CD14-positive monocyte (primary cell): ENCODE data around the gene CPLANE2. TPM values are rescaled to one million over a fixed set of nuclear protein-coding genes. Genes with fewer than 3 reads are reported as not detected.

Experiments used
- DNase-seq, 3 donors: peaks; one replicate each; pipeline ENCODE4 v3.0.0-alpha.2; 2011 to 2022
- H2AFZ ChIP-seq: 2 replicates; pipeline ENCODE4 v1.6.0; 2012; ENCODE audit warnings: mild to moderate bottlenecking, low read depth, low read length, inconsistent platforms; ENCODE audit not compliant: insufficient read depth, poor library complexity, severe bottlenecking
- H3K27ac ChIP-seq, 2 donors: 1 replicate in 1 of 2; 2 replicates in 1 of 2; pipeline ENCODE4 v1.5.1; 2012 to 2013; ENCODE audit warnings: low read length in 2 of 2, control low read depth in 1 of 2, inconsistent platforms in 1 of 2, low read depth in 1 of 2, mild to moderate bottlenecking in 1 of 2
- H3K27me3 ChIP-seq, 2 donors: one replicate each; pipeline versions ENCODE4 v1.6.0 to v1.6.1; 2011 to 2013; ENCODE audit warnings: low read length in 2 of 2; ENCODE audit not compliant: control insufficient read depth in 2 of 2, insufficient read depth in 2 of 2
- H3K36me3 ChIP-seq, 2 donors: replicated peaks in 1 of 2; 1 replicate in 1 of 2; 2 replicates in 1 of 2; pipeline versions ENCODE4 v1.5.1 to v1.6.1; 2012 to 2013; ENCODE audit warnings: low read length in 2 of 2, control low read depth in 1 of 2, inconsistent platforms in 1 of 2, mild to moderate bottlenecking in 1 of 2; ENCODE audit not compliant: insufficient read depth in 2 of 2, control insufficient read depth in 1 of 2
- H3K4me1 ChIP-seq, 2 donors: 1 replicate in 1 of 2; 2 replicates in 1 of 2; pipeline versions ENCODE4 v1.5.1 to v1.6.1; 2012 to 2013; ENCODE audit warnings: low read length in 2 of 2, control low read depth in 1 of 2, inconsistent platforms in 1 of 2, mild to moderate bottlenecking in 1 of 2, moderate library complexity in 1 of 2; ENCODE audit not compliant: insufficient read depth in 2 of 2, control insufficient read depth in 1 of 2
- H3K4me2 ChIP-seq: replicated peaks from 2 replicates; pipeline ENCODE3; 2012; ENCODE audit warnings: low read length, moderate library complexity, mild to moderate bottlenecking; ENCODE audit not compliant: poor library complexity, severe bottlenecking; ENCODE audit errors: extremely low read depth
- H3K4me3 ChIP-seq, 3 experiments: fragments of 200-600 bp in 1 of 3; sonication (generic) in 1 of 3; replicated peaks in 1 of 3; 1 replicate in 2 of 3; 2 replicates in 1 of 3; pipeline ENCODE4 v1.5.1; 2011 to 2013; ENCODE audit warnings: low read length in 3 of 3, mild to moderate bottlenecking in 3 of 3, control low read depth in 2 of 3, low read depth in 2 of 3, inconsistent platforms in 1 of 3, moderate library complexity in 1 of 3
- H3K79me2 ChIP-seq: 2 replicates; pipeline ENCODE4 v1.6.0; 2012; ENCODE audit warnings: mild to moderate bottlenecking, control low read depth, inconsistent platforms, low read length, moderate library complexity; ENCODE audit not compliant: insufficient read depth
- H3K9ac ChIP-seq: 2 replicates; pipeline ENCODE4 v1.6.0; 2017; ENCODE audit warnings: low read length, mild to moderate bottlenecking; ENCODE audit not compliant: insufficient read depth, poor library complexity, severe bottlenecking
- H3K9me3 ChIP-seq, 2 donors: replicated peaks in 1 of 2; 1 replicate in 1 of 2; 2 replicates in 1 of 2; pipeline versions ENCODE4 v1.5.1 to v1.6.1; 2012 to 2013; ENCODE audit warnings: low read length in 2 of 2, control low read depth in 1 of 2; ENCODE audit not compliant: control insufficient read depth in 1 of 2, insufficient read depth in 1 of 2
- H4K20me1 ChIP-seq: 2 replicates; pipeline ENCODE4 v1.6.0; 2012; ENCODE audit warnings: mild to moderate bottlenecking, low read length, control low read depth, moderate library complexity; ENCODE audit not compliant: insufficient read depth
- H3K27ac Mint-ChIP-seq, 7 donors: one replicate each; pipeline ENCODE4 v1.8.0; 2020; ENCODE audit warnings: mild to moderate bottlenecking in 7 of 7, mixed read lengths in 7 of 7, moderate library complexity in 6 of 7, inconsistent platforms in 2 of 7
- H3K27me3 Mint-ChIP-seq, 3 donors: one replicate each; pipeline ENCODE4 v1.8.0; 2021 to 2022; ENCODE audit warnings: low read depth in 3 of 3, mild to moderate bottlenecking in 3 of 3, mixed read lengths in 3 of 3, moderate library complexity in 3 of 3, inconsistent platforms in 1 of 3
- H3K36me3 Mint-ChIP-seq, 2 donors: one replicate each; pipeline ENCODE4 v1.8.0; 2020; ENCODE audit warnings: mixed read lengths in 2 of 2, inconsistent platforms in 1 of 2, mild to moderate bottlenecking in 1 of 2
- H3K4me1 Mint-ChIP-seq: one replicate; pipeline ENCODE4 v1.8.0; 2020; ENCODE audit warnings: mild to moderate bottlenecking, mixed read lengths
- H3K4me3 Mint-ChIP-seq, 2 donors: one replicate each; pipeline ENCODE4 v1.8.0; 2020; ENCODE audit warnings: mild to moderate bottlenecking in 2 of 2, mixed read lengths in 2 of 2, moderate library complexity in 1 of 2
- H3K9me3 Mint-ChIP-seq, 7 donors: one replicate each; pipeline ENCODE4 v1.8.0; 2020 to 2022; ENCODE audit warnings: mixed read lengths in 7 of 7, mild to moderate bottlenecking in 6 of 7, moderate library complexity in 6 of 7, inconsistent platforms in 2 of 7
- WGBS: methylation state at CpG from one replicate; pipeline ENCODE4 v1.1.5; 2013; ENCODE audit warnings: missing lambda C conversion rate; ENCODE audit not compliant: insufficient coverage; 5-methylcytosine and 5-hydroxymethylcytosine counted together
- intact Hi-C, 2 donors: fragments of 100-400 bp; cut with micrococcal nuclease; formaldehyde crosslinking; loops; one replicate each; pipeline versions ENCODE4 v1.15.0 to v1.15.1; 2023
- polyA plus RNA-seq, 3 donors: library from polyadenylated mRNA; depleted of rRNA in 1 of 3; unstranded in 2 of 3; stranded (reverse) in 1 of 3; fragments of 300-500 nt in 2 of 3; fragments of >200 nt in 1 of 3; fragmentation: Illumina TruSeq in 2 of 3; gene quantifications; 1 replicate in 2 of 3; 2 replicates in 1 of 3; pipeline ENCODE4 v1.2.3, GENCODE V29; 2012 to 2021
- TF ChIP-seq, protein P1 (sequence below): fragments of 200-600 bp; IDR thresholded peaks from one replicate; pipeline ENCODE4 v1.8.0; 2022; ENCODE audit warnings: antibody characterized with exemption, mild to moderate bottlenecking

Gene CPLANE2
- polyA plus RNA-seq, 3 donors = 0.54 to 1.7 (median 1.4) TPM

DNA sequence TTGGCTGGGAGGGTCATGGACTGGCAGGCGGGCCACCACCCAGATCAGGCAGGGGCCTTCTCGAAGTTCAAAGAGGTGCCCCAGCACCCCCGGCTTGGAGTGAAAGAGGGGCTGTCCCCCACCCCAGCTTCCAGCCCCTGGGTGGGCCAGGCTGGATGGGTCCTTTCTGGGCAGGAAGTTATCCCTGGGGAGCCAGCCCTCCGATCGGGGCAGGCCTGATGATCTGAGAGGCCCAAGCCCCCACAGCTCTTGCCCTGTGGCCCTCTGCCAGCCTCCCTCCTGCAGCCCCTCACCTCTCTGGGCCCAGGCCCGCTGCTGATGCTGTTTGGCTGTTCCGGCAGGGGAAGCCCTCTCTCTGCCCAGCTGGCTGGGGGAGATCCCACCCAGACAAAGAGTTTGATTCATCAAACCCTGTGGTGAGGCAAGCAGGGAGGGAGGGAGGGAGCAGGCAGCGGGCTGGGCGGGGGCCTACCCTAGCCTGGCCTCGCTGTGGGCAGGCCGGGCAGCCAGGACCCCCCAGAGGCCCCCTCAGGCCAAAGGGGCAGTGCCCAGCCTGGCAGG is 27.1 kb downstream of the CPLANE2 start:
- Mint-ChIP-seq H3K4me3 (no peak overlapping the region), H3K9me3 (no peaks in the 10 kb centered on the region), H3K36me3 (no peaks in the 10 kb centered on the region), H3K27ac (no peak overlapping the region), H3K27me3 (peaks cover 0 to 6% (median 2%) of the 10 kb centered on the region in 3 donors), H3K4me1 (peaks cover 12% of the 10 kb centered on the region)
- H3K27me3 ChIP-seq = no peaks in the 10 kb centered on the region
- no peaks in the 10 kb centered on the region for H3K36me3 ChIP-seq
- no peak overlapping the region for H3K4me2 ChIP-seq
- TF ChIP-seq, protein P1, sequence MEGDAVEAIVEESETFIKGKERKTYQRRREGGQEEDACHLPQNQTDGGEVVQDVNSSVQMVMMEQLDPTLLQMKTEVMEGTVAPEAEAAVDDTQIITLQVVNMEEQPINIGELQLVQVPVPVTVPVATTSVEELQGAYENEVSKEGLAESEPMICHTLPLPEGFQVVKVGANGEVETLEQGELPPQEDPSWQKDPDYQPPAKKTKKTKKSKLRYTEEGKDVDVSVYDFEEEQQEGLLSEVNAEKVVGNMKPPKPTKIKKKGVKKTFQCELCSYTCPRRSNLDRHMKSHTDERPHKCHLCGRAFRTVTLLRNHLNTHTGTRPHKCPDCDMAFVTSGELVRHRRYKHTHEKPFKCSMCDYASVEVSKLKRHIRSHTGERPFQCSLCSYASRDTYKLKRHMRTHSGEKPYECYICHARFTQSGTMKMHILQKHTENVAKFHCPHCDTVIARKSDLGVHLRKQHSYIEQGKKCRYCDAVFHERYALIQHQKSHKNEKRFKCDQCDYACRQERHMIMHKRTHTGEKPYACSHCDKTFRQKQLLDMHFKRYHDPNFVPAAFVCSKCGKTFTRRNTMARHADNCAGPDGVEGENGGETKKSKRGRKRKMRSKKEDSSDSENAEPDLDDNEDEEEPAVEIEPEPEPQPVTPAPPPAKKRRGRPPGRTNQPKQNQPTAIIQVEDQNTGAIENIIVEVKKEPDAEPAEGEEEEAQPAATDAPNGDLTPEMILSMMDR = no peak
- H3K27ac ChIP-seq = no peak overlapping the region
- H4K20me1 ChIP-seq = no peaks in the 10 kb centered on the region
- H3K9me3 ChIP-seq = no peaks in the 10 kb centered on the region
- H3K4me1 ChIP-seq = peaks cover 22 to 26% of the 10 kb centered on the region in 2 donors
- no peak overlapping the region for H2AFZ ChIP-seq
- intact Hi-C loops = no loop called here
- no peak for DNase-seq
- WGBS = 84% methylated on average over 9 of the region's 11 CpGs
- no peaks in the 10 kb centered on the region for H3K79me2 ChIP-seq
- H3K9ac ChIP-seq = no peak overlapping the region
- no peak overlapping the region for H3K4me3 ChIP-seq

DNA sequence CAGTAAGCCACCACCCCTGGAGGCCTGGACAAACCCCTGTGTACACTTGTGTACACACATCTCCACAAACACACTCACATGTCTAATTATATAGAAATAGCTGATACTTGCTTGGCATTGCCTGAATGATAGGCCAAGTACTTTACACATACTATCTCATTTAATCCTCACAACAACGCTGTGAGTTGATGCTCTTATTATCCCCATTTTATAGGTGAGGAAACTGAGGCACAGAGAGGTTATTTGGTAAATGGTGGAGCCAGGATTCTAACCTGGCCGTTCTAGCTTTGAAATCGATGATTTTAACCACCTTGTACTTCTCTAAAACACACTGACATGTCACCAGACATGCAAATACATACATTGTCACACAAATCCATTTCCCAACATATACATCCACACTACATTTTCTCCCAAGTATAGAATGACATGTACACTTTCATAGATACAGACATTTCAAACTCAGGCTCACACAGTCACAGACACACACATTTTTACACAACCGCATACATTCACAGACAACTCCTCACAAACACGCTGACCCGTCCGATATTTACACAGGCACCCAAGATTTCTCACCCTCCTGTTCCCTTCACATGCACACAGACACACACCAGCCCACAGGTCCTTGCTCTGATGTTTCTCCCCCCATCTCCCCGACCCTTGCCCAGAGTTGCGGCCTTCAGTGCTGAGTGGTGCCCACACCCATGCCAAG is 27.7 kb downstream of the CPLANE2 start:
- Histone ChIP-seq H3K36me3 (no peaks in the 10 kb centered on the region), H2AFZ (no peak overlapping the region), H3K9me3 (no peaks in the 10 kb centered on the region), H3K9ac (no peak overlapping the region), H4K20me1 (no peaks in the 10 kb centered on the region), H3K27me3 (no peaks in the 10 kb centered on the region), H3K4me2 (no peak overlapping the region), H3K4me1 (peaks cover 22 to 26% of the 10 kb centered on the region in 2 donors), H3K4me3 (no peak overlapping the region), H3K79me2 (no peaks in the 10 kb centered on the region), H3K27ac (no peak overlapping the region)
- intact Hi-C loops = no loop called here
- peaks cover 0 to 3% of the 10 kb centered on the region in 2 donors for H3K36me3 Mint-ChIP-seq
- peaks cover 0 to 4% (median 3%) of the 10 kb centered on the region in 3 donors for H3K27me3 Mint-ChIP-seq
- H3K4me3 Mint-ChIP-seq = no peak overlapping the region
- peaks cover 13% of the 10 kb centered on the region for H3K4me1 Mint-ChIP-seq
- TF ChIP-seq, protein P1 = no peak
- no peak for DNase-seq
- no peak overlapping the region for H3K27ac Mint-ChIP-seq
- 87% methylated on average over 8 of the region's 9 CpGs for WGBS
- H3K9me3 Mint-ChIP-seq = no peaks in the 10 kb centered on the region
